Esophagus mucosa (tissue), 1 donor: ENCODE results near the gene PNMA5. TPM values are rescaled to one million over a fixed set of nuclear protein-coding genes. Genes with fewer than 3 reads are reported as not detected.
A peak's percentile ranks its signal among the peaks of the same experiment; 100 is the strongest.
"Not testable (repeated sequence)": the region's sequence is repeated elsewhere in the genome, so short reads cannot be mapped to it uniquely, and the experiment has no call there.

ENCODE experiments used
- ATAC-seq: fragments of 200-7000 bp; cut with Tn5 transposase; one replicate; pipeline ENCODE4 v1.9.1; 2020
- total RNA-seq: library from RNA; stranded (reverse); gene quantifications from one replicate; pipeline ENCODE4 v1.2.4, GENCODE V29; 2023
- donor health status: DM: yes; HTN: yes; CAD: no.

Gene PNMA5
- not detected for total RNA-seq

- ATAC-seq: no peak
Measured at GRCh38 chrX:152993933-152994332, at the start of gene PNMA5. Gene PNMA5 (minus strand): TSS chrX:152994116. CDS start chrX:152991598, 2,518 bp downstream.

- ATAC-seq: peak; percentile 63
Measured at GRCh38 chrX:153032397-153033118, 38.6 kb upstream of the PNMA5 start.

DNA sequence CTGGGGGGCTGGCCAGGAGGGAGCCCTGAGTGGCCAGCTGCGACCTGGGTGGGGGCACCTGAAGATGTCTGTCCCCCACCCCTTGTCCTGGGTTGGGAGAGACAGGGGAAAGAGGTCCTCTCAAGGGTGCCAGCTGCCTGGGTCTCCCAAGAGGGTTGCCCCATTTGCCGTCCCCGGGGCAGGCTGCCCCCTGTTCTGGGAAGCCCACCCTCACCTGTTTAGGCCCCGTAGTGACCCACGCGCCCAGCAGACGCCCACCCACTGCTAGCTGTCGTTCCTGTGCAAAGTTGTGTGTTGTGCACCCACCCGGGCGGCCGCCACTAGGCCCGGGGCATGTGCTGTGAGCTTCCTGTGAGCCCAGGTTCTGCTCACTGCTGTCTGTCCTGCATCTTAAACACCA, 36.9 kb upstream of the PNMA5 start:
- no peak for ATAC-seq

DNA sequence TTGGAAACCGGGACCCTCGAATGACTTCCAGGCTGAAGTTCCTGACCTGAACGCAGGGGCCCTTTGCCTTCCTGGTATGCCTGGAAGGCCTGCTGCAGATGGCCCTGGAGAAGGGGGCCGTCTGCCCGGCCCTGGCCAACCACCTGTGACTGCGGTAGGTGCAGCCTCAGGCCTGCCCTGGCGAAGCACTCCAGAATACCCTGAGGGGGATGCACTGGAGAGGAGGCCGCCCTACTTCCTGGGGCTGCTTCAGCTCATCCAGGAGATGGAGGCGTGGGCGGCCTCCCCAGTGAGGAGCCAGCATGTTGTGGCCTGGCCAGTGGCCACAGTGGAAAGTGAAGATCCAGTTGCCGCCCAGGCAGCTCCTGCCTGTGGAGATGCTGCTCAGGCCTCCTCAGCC, 36.0 kb upstream of the PNMA5 start:
- ATAC-seq: no peak

DNA sequence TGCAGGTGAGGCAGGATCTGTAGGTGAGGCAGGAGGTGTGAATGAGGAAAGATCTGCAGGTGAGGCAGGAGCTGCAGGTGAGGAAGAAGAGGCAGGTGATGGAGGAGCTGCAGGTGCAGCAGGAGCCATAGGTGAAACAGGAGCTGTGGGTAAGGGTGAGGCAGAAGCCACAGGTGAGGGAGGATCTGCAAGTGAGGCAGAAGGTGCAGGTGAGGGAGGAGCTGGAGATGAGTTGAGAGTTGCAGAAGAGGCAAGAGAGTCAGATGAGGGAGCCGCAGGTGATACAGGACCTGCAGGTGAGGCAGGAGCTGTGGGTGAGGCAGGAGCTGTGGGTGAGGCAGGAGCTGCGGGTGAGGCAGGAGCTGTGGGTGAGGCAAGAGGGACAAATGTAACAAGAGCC, 35.2 kb upstream of the PNMA5 start:
- no peak for ATAC-seq

DNA sequence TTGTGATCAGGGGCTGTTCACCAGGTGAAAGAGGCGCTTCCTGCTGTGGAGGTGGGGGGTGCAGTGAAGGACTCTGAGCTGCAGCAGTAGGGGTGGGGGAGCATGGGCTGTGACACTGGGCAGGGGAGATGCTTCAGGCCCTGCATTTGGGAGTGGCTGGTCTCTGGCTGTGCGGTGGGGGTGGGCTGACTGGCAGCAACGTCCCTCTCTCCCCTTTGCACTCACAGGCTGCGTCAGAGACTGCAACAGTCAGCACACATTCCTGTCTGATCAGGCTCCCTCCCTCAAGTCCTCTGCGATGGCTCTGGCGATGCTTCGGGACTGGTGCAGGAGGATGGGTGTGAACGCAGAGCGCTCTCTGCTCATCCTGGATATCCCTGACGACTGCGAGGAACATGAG, 34.6 kb upstream of the PNMA5 start:
- not testable (repeated sequence) for ATAC-seq

GRCh38 chrX:153026501-153026900, 32.6 kb upstream of the PNMA5 start:
- ATAC-seq: not testable (repeated sequence)

DNA sequence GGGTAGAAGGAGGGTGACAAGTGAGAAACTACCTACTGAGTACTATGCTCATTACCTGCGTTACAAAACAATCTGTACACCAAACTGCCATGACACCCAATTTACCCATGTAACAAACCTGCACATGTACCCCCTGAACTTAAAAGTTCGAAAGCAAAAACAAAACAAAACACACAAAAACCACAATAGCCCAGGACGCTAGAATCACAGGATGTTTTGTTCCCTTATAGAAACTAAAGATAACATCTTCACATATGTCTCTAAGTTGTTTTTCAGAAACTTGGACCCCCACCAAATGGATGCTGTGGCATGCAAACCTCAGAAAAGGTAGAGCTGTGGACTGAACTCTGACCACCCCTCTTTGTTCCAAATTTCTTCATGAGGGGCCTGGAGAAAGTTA, 25.2 kb upstream of the PNMA5 start:
- no peak for ATAC-seq

DNA sequence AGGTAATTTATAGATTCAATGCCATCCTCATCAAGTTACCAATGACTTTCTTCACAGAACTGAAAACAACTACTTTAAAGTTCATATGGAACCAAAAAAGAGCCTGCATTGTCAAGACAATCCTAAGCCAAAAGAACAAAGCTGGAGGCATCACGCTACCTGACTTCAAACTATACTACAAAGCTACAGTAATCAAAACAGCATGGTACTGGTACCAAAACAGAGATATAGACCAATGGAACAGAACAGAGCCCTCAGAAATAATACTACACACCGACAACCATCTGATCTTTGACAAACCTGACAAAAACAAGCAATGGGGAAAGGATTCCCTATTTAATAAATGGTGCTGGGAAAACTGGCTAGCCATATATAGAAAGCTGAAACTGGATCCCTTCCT, 23.3 kb upstream of the PNMA5 start:
- not testable (repeated sequence) for ATAC-seq

- ATAC-seq: no peak
Measured at GRCh38 chrX:153004780-153005179, 10.9 kb upstream of the PNMA5 start.

DNA sequence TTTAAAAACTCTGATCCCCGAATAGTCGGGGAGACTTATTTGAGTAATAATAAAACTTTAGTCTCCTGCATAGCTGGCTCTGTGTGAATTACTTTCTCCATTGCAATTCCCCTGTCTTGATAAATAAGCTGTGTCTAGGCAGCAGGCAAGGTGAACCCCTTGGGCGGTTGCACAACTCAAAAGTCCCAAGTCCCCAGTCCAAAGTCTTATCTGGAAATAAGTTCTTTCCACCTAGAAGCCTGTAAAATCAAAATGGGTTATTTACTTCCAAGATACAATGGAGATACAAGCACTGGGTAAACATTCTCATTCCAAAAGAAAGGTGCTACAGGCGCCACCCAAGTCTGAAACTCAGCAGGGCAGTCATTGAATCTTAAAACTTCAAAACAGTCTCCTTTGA, 10.1 kb upstream of the PNMA5 start:
- no peak for ATAC-seq

DNA sequence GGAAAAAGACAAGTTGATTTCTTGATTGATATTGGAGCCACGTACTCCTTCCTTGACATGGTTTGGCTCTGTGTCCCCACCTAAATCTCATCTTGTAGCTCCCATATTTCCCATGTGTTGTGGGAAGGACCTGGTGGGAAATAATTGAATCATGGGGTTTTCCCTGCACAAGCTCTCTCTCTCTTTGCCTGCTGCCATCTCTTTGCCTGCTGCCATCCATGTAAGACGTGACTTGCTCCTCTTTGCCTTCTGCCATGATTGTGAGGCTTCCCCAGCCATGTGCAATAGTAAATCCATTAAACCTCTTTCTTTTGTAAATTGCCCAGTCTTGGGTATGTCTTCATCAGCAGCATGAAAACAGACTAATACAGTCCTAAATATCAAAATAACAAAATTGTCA, 8.3 kb upstream of the PNMA5 start:
- ATAC-seq: not testable (repeated sequence)

DNA sequence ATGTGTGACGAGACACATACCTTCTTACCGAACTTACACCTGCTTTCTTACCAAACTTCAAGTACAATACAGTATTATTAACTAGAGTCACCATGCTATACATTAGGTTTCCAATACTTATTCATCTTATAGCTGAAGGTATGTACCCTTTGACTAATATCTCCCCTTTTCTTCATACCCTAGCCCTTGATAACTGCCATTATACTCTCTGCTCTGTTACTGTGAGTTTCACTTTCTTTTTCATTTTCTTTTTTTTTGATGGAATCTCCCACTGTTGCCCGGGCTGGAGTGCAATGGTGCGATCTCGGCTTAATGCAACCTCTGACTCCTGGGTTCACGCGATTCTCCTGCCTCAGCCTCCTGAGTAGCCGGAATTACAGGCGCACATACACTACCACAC, 3.4 kb upstream of the PNMA5 start:
- no peak for ATAC-seq

DNA sequence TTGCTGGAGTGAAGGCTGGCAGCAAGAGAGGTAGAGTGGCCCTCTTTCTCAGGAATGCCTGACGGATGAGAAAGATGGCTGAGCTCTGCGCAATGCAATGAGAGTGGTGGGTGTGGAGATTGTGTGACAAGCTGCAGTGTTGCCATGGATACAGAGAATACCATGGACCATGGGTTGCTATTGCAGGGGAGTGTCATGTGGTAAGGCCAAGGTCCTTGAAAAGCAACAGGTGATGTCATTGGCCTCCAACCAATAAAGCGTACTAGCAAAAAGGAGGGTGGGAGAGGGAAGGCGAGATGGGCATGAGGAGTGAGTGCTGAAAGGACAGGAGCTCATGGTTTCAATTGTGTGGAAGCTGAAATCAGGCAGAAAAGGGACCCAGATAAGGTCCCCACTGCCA, 1.8 kb downstream of the PNMA5 start:
- no peak for ATAC-seq

DNA sequence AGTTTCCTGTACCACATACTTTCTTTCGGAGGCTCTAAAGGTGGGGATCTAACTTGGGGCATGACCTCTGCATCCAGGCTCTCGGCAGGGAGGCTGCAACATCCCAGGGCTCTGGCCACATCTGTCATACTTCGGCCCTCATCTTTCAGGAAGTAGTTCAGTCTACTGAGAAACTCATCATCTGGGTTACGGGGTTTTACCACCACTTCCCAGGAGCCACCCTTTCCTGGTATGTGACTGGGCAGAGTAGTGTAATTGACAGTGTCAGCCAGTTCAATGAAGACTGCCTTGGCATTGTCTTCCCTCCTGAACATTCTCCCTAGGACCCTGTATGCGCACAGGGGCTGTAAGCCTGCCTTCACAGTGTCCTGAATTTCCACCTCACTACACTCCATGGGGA, 2.8 kb downstream of the PNMA5 start:
- peak; percentile 6 for ATAC-seq

DNA sequence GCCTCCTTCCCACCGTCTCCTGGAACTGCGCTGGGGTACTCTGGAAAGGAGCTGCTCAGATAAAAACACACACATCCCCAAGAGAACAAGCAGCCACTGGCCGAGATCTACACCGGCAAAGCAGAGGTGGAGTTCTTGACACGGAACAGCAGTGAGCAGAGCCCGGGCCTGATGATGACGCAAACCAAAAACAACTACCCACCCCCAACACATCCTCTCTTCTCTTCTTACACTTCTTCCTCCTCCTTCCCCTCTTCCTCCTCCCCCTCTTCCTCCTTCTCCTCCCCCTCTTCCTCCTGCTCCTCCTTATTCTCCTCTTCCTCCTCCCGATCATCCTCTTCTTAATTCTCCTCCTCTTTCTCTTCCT, 4.6 kb downstream of the PNMA5 start:
- no peak for ATAC-seq

GRCh38 chrX:152988536-152989291, 5.2 kb downstream of the PNMA5 start:
- no peak for ATAC-seq

DNA sequence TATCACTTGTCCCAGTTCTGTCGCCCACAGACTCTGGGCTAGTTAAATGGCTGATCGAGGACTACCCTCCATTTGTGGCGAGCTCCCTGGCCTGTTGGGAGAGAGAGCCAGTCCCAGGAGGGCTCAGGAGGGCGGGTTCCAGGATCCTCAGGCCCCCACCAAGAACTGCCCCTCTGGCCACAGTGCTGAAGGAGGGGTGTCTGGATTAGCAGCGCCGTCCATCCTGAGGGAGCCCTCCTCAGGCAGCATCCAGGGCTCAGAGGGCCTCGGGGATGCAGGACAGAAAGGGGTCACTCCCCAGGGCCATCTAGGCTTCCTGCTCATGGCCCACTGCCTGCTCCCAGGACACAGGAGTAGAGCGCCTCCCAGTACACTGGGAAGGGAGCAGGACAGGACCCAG, 6.1 kb downstream of the PNMA5 start:
- no peak for ATAC-seq

- ATAC-seq: not testable (repeated sequence)
Measured at GRCh38 chrX:152987156-152987555, 6.8 kb downstream of the PNMA5 start.

- ATAC-seq: not testable (repeated sequence)
Measured at GRCh38 chrX:152985383-152985782, 8.5 kb downstream of the PNMA5 start.

DNA sequence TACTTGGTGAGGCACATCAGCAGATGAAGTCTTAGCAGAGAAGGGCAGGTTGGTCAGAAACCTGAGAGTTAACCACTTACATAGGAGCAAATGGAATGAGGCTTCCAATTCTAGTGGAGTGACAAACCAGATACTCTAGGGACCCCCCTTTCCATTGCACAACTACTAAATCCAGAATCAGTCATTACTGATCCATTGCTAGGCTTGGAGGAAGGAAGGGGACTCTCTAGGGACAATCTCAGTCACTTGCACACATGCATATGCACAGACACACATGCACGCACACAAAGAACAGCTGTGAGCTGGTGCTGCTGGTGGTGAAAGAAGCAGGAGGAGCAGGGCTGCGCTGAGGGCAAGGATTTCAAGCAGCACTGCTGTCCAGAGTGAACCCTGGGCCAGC, 25.7 kb downstream of the PNMA5 start:
- ATAC-seq: no peak

DNA sequence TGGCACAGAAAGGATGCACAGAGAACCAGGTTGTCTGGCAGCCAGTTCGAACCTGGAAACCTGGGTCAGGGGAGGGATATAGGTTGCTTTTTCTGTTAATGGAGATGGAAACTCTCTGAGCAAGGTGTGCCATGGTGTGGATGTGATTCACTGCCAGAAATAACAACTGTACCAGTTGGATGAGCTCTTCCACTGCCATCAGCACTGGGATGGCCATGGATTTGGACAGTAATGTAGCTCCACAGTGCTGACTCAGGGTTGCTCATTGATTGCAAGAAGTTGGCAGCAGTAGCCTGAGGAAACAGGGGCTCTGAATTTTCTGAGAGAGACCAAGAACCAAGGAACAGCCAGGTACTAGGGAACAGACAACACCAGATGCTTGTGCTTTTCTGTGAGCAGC, 33.8 kb downstream of the PNMA5 start:
- peak; percentile 54 for ATAC-seq

GRCh38 chrX:152959626-152960025, 34.3 kb downstream of the PNMA5 start:
- no peak for ATAC-seq
